A549 (cell line): ENCODE measurements around the gene NTNG2. TPM values are rescaled to one million over a fixed set of nuclear protein-coding genes. Genes with fewer than 3 reads are reported as not detected.

ENCODE experiments used
- ATAC-seq, 2 experiments: fragments of 200-7000 bp in 1 of 2; fragments of >200 bp in 1 of 2; cut with Nextera tagmentation in 1 of 2; cut with Tn5 transposase in 1 of 2; 3 replicates each; pipeline versions ENCODE4 v1.8.0 to v1.9.1; 2018 to 2020; ENCODE audit warnings: mild to moderate bottlenecking in 1 of 2, moderate library complexity in 1 of 2
- CTCF ChIA-PET: fragments of 300-600 bp; sonication (Branson Sonifier 250); formaldehyde crosslinking; extraction: SDS; loops from one replicate; lab custom pipeline; 2021; ENCODE audit warnings: antibody characterized with exemption, inconsistent platforms; lab: Yijun Ruan, JAX
- POLR2A ChIA-PET: fragments of 350-600 bp; formaldehyde crosslinking; extraction: SDS; loops from one replicate; lab custom pipeline; 2021; ENCODE audit warnings: antibody characterized with exemption, inconsistent platforms; lab: Yijun Ruan, JAX
- DNase-seq, 2 experiments: peaks; one replicate each; pipeline versions ENCODE4 v3.0.0 to v3.0.0-alpha.2; 2011 to 2016; ENCODE audit warnings: low read depth in 1 of 2, low spot score in 1 of 2
- FAIRE-seq: peaks from 2 replicates; lab custom pipeline; 2011; peaks lifted over from hg19 to GRCh38; lab: Jason Lieb, UNC
- H3K27ac ChIP-seq, 2 experiments: fragments of >200 bp; sonication (Bioruptor Twin); formaldehyde crosslinking; 3 replicates each; pipeline ENCODE4 v1.5.1; 2016 to 2017
- H3K4me1 ChIP-seq: fragments of >200 bp; sonication (Bioruptor Twin); formaldehyde crosslinking; 3 replicates; pipeline ENCODE4 v1.6.1; 2016
- H3K4me2 ChIP-seq: fragments of >200 bp; sonication (Bioruptor Twin); formaldehyde crosslinking; 3 replicates; pipeline ENCODE4 v1.6.1; 2016
- H3K4me3 ChIP-seq: fragments of >200 bp; sonication (Bioruptor Twin); formaldehyde crosslinking; 3 replicates; pipeline ENCODE4 v1.5.1; 2016
- H3K9me3 ChIP-seq: fragments of >200 bp; sonication (Bioruptor Twin); formaldehyde crosslinking; 3 replicates; pipeline ENCODE4 v1.6.1; 2016
- CBX2 ChIP-seq: fragments of 200-600 bp; sonication (generic); IDR thresholded peaks from 2 replicates; pipeline ENCODE4 v1.6.1; 2016; ENCODE audit warnings: low read depth, mild to moderate bottlenecking, borderline replicate concordance
- FOXS1 ChIP-seq: fragments of 250-450 bp; sonication (Bioruptor Pico); IDR thresholded peaks from 2 replicates; pipeline ENCODE4 v1.5.0; 2020; ENCODE audit warnings: mild to moderate bottlenecking, moderate library complexity
- GATA3 ChIP-seq: IDR thresholded peaks from 2 replicates; pipeline ENCODE4 v1.6.1; 2012; ENCODE audit warnings: borderline replicate concordance
- HEYL ChIP-seq: fragments of 250-450 bp; sonication (Bioruptor Pico); IDR thresholded peaks from 2 replicates; pipeline ENCODE4 v1.8.0; 2021; ENCODE audit warnings: mild to moderate bottlenecking, moderate library complexity
- HOXA7 ChIP-seq: fragments of 250-450 bp; sonication (Bioruptor Pico); IDR thresholded peaks from 2 replicates; pipeline ENCODE4 v1.5.0; 2020; ENCODE audit warnings: mild to moderate bottlenecking, moderate library complexity
- HOXB13 ChIP-seq: fragments of 250-450 bp; sonication (Bioruptor Pico); IDR thresholded peaks from 2 replicates; pipeline ENCODE4 v1.5.0; 2020; ENCODE audit warnings: low read depth, mild to moderate bottlenecking, moderate library complexity
- MAFK ChIP-seq: fragments of 450-650 bp; IDR thresholded peaks from 2 replicates; pipeline ENCODE4 v1.6.1; 2014; ENCODE audit not compliant: partially characterized antibody
- PHF8 ChIP-seq: fragments of 200-600 bp; sonication (generic); IDR thresholded peaks from 2 replicates; pipeline ENCODE4 v1.6.1; 2016; ENCODE audit warnings: low read depth, mild to moderate bottlenecking, antibody characterized with exemption, moderate library complexity, borderline replicate concordance
- POLR2AphosphoS2 ChIP-seq: conservative IDR thresholded peaks from 2 replicates; pipeline ENCODE4 v1.6.1; 2012; ENCODE audit warnings: low read length, improper control_type of control experiment, inconsistent platforms
- RARB ChIP-seq: fragments of 250-450 bp; sonication (Bioruptor Pico); IDR thresholded peaks from 2 replicates; pipeline ENCODE4 v1.8.0; 2021; ENCODE audit warnings: mild to moderate bottlenecking, moderate library complexity
- RCOR1 ChIP-seq: fragments of 150-350 bp; IDR thresholded peaks from 2 replicates; pipeline ENCODE4 v1.6.1; 2014; ENCODE audit warnings: antibody characterized with exemption, low read length, low read depth
- SMC3 ChIP-seq: fragments of >200 bp; sonication (Bioruptor Twin); formaldehyde crosslinking; IDR thresholded peaks from 3 replicates; pipeline ENCODE4 v1.6.1; 2018; ENCODE audit warnings: inconsistent platforms
- WGBS: methylation state at CpG from one replicate; pipeline ENCODE4 v1.1.6; 2017; ENCODE audit errors: missing lambda C conversion rate; 5-methylcytosine and 5-hydroxymethylcytosine counted together
- polyA plus RNA-seq, 4 experiments: library from polyadenylated mRNA; depleted of rRNA in 3 of 4; stranded (reverse); fragments of >200 nt; fragmentation: RNase III in 1 of 4; extraction: RNeasy Plus Mini Kit Qiagen cat#74134 plus additional on column Dnase treatment in 1 of 4; gene quantifications; 2 replicates in 3 of 4; 3 replicates in 1 of 4; pipeline ENCODE4 v1.2.3, GENCODE V29; 2011 to 2017
- TF ChIP-seq, protein P1 (sequence below): fragments of 450-650 bp; IDR thresholded peaks from 2 replicates; pipeline ENCODE4 v1.6.1; 2014; ENCODE audit warnings: antibody characterized with exemption
- TF ChIP-seq, protein P2 (sequence below): IDR thresholded peaks from 2 replicates; pipeline ENCODE4 v1.6.1; 2012
- TF ChIP-seq, protein P3 (sequence below): fragments of >200 bp; sonication (Bioruptor Twin); formaldehyde crosslinking; IDR thresholded peaks from 3 replicates; pipeline ENCODE4 v1.5.1; 2016
- TF ChIP-seq, protein P4 (sequence below): IDR thresholded peaks from 2 replicates; pipeline ENCODE4 v1.6.1; 2012; ENCODE audit warnings: low read depth, borderline replicate concordance
- TF ChIP-seq, protein P5 (sequence below): fragments of 150-350 bp; IDR thresholded peaks from 2 replicates; pipeline ENCODE4 v1.6.1; 2014; ENCODE audit warnings: low read depth, mild to moderate bottlenecking, low read length
- TF ChIP-seq, protein P6 (sequence below): fragments of 200-600 bp; sonication (generic); IDR thresholded peaks from 2 replicates; pipeline ENCODE4 v1.6.1; 2016; ENCODE audit warnings: antibody characterized with exemption, mild to moderate bottlenecking, moderate library complexity
- TF ChIP-seq, protein P7 (sequence below): fragments of >200 bp; sonication (Bioruptor Twin); formaldehyde crosslinking; IDR thresholded peaks from 3 replicates; pipeline ENCODE4 v1.6.1; 2016

NTNG2 gene
- polyA plus RNA-seq, 2 of the 4 experiments (the other 2 are of a cell fraction) = 0.52 to 1.0 TPM

DNA sequence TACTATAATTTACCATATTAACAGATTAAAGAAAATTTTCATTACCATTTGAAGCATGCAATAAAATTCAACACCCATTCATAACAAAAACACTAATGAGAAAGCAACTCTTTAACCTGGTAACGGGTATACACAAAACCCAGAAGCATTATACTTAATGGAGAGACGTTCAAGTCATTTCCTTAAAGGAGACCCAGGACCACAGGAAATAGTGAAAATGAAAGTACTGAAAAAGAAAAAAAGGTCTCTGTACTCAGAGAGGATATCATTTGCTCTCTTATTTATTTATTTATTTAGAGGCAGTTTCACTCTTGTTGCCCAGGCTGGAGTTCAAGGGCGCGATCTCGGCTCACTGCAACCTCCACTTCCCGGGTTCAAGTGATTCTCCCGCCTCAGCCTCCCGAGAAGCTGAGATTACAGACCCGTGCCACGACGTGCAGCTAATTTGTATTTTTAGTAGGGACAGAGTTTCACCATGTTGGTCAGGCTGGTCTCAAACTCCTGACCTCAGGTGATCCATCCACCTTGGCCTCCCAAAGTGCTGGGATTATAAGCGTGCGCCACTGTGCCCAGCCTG lies 131.4 kb downstream of the NTNG2 start:
- no peaks in the 10 kb centered on the region for H3K4me1 ChIP-seq
- H3K4me3 ChIP-seq = no peak overlapping the region
- FAIRE-seq (no peak), DNase-seq (no peak), ATAC-seq (no peak)
- H3K9me3 ChIP-seq = no peaks in the 10 kb centered on the region
- H3K27ac ChIP-seq = no peak overlapping the region
- ChIA-PET CTCF (interaction anchor here (1.1 kb wide), 1 partner anchor 16 kb away, joined by 3 read pairs; no protein-coding TSS in a partner anchor), POLR2A (no interaction called here)
- H3K4me2 ChIP-seq = no peak overlapping the region
- TF ChIP-seq RCOR1 (no peak), HOXB13 (CRISPR knock-in tag) (no peak), MAFK (no peak), CBX2 (no peak), FOXS1 (no peak), PHF8 (no peak), SMC3 (no peak), RARB (CRISPR knock-in tag) (no peak), POLR2AphosphoS2 (no peak), GATA3 (no peak), HOXA7 (CRISPR knock-in tag) (no peak), HEYL (CRISPR knock-in tag) (no peak)
- TF ChIP-seq, protein P1, sequence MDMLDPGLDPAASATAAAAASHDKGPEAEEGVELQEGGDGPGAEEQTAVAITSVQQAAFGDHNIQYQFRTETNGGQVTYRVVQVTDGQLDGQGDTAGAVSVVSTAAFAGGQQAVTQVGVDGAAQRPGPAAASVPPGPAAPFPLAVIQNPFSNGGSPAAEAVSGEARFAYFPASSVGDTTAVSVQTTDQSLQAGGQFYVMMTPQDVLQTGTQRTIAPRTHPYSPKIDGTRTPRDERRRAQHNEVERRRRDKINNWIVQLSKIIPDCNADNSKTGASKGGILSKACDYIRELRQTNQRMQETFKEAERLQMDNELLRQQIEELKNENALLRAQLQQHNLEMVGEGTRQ = no peak
- TF ChIP-seq, protein P2, sequence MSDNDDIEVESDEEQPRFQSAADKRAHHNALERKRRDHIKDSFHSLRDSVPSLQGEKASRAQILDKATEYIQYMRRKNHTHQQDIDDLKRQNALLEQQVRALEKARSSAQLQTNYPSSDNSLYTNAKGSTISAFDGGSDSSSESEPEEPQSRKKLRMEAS = no peak
- TF ChIP-seq, protein P3, sequence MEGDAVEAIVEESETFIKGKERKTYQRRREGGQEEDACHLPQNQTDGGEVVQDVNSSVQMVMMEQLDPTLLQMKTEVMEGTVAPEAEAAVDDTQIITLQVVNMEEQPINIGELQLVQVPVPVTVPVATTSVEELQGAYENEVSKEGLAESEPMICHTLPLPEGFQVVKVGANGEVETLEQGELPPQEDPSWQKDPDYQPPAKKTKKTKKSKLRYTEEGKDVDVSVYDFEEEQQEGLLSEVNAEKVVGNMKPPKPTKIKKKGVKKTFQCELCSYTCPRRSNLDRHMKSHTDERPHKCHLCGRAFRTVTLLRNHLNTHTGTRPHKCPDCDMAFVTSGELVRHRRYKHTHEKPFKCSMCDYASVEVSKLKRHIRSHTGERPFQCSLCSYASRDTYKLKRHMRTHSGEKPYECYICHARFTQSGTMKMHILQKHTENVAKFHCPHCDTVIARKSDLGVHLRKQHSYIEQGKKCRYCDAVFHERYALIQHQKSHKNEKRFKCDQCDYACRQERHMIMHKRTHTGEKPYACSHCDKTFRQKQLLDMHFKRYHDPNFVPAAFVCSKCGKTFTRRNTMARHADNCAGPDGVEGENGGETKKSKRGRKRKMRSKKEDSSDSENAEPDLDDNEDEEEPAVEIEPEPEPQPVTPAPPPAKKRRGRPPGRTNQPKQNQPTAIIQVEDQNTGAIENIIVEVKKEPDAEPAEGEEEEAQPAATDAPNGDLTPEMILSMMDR = no peak
- TF ChIP-seq, protein P4, sequence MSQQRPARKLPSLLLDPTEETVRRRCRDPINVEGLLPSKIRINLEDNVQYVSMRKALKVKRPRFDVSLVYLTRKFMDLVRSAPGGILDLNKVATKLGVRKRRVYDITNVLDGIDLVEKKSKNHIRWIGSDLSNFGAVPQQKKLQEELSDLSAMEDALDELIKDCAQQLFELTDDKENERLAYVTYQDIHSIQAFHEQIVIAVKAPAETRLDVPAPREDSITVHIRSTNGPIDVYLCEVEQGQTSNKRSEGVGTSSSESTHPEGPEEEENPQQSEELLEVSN = no peak
- TF ChIP-seq, protein P5, sequence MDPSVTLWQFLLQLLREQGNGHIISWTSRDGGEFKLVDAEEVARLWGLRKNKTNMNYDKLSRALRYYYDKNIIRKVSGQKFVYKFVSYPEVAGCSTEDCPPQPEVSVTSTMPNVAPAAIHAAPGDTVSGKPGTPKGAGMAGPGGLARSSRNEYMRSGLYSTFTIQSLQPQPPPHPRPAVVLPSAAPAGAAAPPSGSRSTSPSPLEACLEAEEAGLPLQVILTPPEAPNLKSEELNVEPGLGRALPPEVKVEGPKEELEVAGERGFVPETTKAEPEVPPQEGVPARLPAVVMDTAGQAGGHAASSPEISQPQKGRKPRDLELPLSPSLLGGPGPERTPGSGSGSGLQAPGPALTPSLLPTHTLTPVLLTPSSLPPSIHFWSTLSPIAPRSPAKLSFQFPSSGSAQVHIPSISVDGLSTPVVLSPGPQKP = no peak
- TF ChIP-seq, protein P6, sequence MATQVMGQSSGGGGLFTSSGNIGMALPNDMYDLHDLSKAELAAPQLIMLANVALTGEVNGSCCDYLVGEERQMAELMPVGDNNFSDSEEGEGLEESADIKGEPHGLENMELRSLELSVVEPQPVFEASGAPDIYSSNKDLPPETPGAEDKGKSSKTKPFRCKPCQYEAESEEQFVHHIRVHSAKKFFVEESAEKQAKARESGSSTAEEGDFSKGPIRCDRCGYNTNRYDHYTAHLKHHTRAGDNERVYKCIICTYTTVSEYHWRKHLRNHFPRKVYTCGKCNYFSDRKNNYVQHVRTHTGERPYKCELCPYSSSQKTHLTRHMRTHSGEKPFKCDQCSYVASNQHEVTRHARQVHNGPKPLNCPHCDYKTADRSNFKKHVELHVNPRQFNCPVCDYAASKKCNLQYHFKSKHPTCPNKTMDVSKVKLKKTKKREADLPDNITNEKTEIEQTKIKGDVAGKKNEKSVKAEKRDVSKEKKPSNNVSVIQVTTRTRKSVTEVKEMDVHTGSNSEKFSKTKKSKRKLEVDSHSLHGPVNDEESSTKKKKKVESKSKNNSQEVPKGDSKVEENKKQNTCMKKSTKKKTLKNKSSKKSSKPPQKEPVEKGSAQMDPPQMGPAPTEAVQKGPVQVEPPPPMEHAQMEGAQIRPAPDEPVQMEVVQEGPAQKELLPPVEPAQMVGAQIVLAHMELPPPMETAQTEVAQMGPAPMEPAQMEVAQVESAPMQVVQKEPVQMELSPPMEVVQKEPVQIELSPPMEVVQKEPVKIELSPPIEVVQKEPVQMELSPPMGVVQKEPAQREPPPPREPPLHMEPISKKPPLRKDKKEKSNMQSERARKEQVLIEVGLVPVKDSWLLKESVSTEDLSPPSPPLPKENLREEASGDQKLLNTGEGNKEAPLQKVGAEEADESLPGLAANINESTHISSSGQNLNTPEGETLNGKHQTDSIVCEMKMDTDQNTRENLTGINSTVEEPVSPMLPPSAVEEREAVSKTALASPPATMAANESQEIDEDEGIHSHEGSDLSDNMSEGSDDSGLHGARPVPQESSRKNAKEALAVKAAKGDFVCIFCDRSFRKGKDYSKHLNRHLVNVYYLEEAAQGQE = no peak
- TF ChIP-seq, protein P7, sequence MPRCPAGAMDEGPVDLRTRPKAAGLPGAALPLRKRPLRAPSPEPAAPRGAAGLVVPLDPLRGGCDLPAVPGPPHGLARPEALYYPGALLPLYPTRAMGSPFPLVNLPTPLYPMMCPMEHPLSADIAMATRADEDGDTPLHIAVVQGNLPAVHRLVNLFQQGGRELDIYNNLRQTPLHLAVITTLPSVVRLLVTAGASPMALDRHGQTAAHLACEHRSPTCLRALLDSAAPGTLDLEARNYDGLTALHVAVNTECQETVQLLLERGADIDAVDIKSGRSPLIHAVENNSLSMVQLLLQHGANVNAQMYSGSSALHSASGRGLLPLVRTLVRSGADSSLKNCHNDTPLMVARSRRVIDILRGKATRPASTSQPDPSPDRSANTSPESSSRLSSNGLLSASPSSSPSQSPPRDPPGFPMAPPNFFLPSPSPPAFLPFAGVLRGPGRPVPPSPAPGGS = no peak
- 90% methylated on average over 13 of the region's 13 CpGs for WGBS

Other genes with a start within 250 kb of the NTNG2 start
- 37.8 and 43.9 TPM in 2 replicates for gene MED27, start 82.2 kb upstream of the NTNG2 start, polyA plus RNA-seq (2011; rRNA removed)
- 24.2 to 26.4 TPM (median 26.0 TPM) in 3 replicates for gene MED27, start 82.2 kb upstream of the NTNG2 start, polyA plus RNA-seq (2017; fragmentation: RNase III; extraction: RNeasy Plus Mini Kit Qiagen cat#74134 plus additional on column Dnase treatment)
- gene SETX, start 192.9 kb downstream of the NTNG2 start, polyA plus RNA-seq (2011; rRNA removed) = 29.8 and 34.3 TPM in 2 replicates
- gene SETX, start 192.9 kb downstream of the NTNG2 start, polyA plus RNA-seq (2017; fragmentation: RNase III; extraction: RNeasy Plus Mini Kit Qiagen cat#74134 plus additional on column Dnase treatment) = 14.7 to 17.0 TPM (median 15.6 TPM) in 3 replicates
- gene TTF1, start 244.8 kb downstream of the NTNG2 start, polyA plus RNA-seq (2011; rRNA removed) = 12.8 and 16.0 TPM in 2 replicates
- 11.4 to 14.0 TPM (median 12.3 TPM) in 3 replicates for gene TTF1, start 244.8 kb downstream of the NTNG2 start, polyA plus RNA-seq (2017; fragmentation: RNase III; extraction: RNeasy Plus Mini Kit Qiagen cat#74134 plus additional on column Dnase treatment)
- gene CFAP77, start 248.2 kb downstream of the NTNG2 start, polyA plus RNA-seq (2011; rRNA removed) = 0.05 TPM in 1 of 2 replicates, not detected in the other
- gene CFAP77, start 248.2 kb downstream of the NTNG2 start, polyA plus RNA-seq (2017; fragmentation: RNase III; extraction: RNeasy Plus Mini Kit Qiagen cat#74134 plus additional on column Dnase treatment) = not detected in 3 replicates